Astrocyte (in vitro differentiated cells and primary cell): ENCODE data around the gene LMO7.

Experiments
- CTCF ChIP-seq: IDR thresholded peaks from 2 replicates; pipeline ENCODE4 v1.5.1; 2011; ENCODE audit warnings: low read depth, mild to moderate bottlenecking, inconsistent platforms, low read length, moderate library complexity; ENCODE audit not compliant: insufficient read depth
- EZH2 ChIP-seq: IDR thresholded peaks from 2 replicates; pipeline ENCODE4 v1.6.1; 2012; ENCODE audit warnings: mild to moderate bottlenecking, low read length, inconsistent platforms; ENCODE audit not compliant: insufficient read depth

GRCh38 chr13:75652726-75653125 lies 16.6 kb downstream of the LMO7 start:
- TF ChIP-seq CTCF (no peak), EZH2 (no peak)
